HCT116 (cell line): ENCODE data around the gene APIP. TPM values are rescaled to one million over a fixed set of nuclear protein-coding genes. Genes with fewer than 3 reads are reported as not detected.

Experiments
- ATAC-seq: fragments of 200-7000 bp; cut with Tn5 transposase; 2 replicates; pipeline ENCODE4 v1.9.1; 2020; ENCODE audit warnings: mild to moderate bottlenecking, moderate library complexity
- BruUV-seq: library from RNA; stranded (reverse); fragments of 400-500 nt; replicated peaks from 2 replicates; lab custom pipeline; 2021; lab: Mats Ljungman, UMichigan
- CTCF ChIA-PET: fragments of 300-600 bp; sonication (Branson Sonifier 250); formaldehyde crosslinking; loops from one replicate; lab custom pipeline; 2021; ENCODE audit warnings: antibody characterized with exemption; lab: Charles Lee
- POLR2A ChIA-PET: fragments of 300-600, 350-600 bp; sonication (Branson Sonifier 250); formaldehyde crosslinking; loops from one replicate; lab custom pipeline; 2021; ENCODE audit warnings: antibody characterized with exemption; lab: Charles Lee
- RAD21 ChIA-PET, 2 experiments: fragments of 300-600 bp; sonication (Branson Sonifier 250); formaldehyde crosslinking; loops; one replicate each; lab custom pipeline; 2023; ENCODE audit warnings: low total read pairs in 2 of 2; ENCODE audit not compliant: uncharacterized antibody in 2 of 2, unreplicated experiment in 2 of 2, low non-redundant PET in 1 of 2; lab: Charles Lee
- DNase-seq: peaks from one replicate; pipeline ENCODE4 v3.0.0-alpha.2; 2010; ENCODE audit warnings: low read depth, low spot score
- H2AFZ ChIP-seq: fragments of 200-600 bp; shearing (Covaris generic), sonication (generic); 2 replicates; pipeline ENCODE4 v1.6.1; 2017; ENCODE audit warnings: low read depth, mixed run types, mixed read lengths, antibody characterized with exemption, low read length; ENCODE audit not compliant: poor library complexity, severe bottlenecking
- H3K27ac ChIP-seq: 2 replicates; pipeline ENCODE4 v1.5.1; 2012; ENCODE audit warnings: low read depth, low read length
- H3K27me3 ChIP-seq: fragments of 200-600 bp; sonication (generic); 2 replicates; pipeline ENCODE4 v1.6.1; 2016; ENCODE audit warnings: mixed run types, low read length, mixed read lengths; ENCODE audit not compliant: insufficient read depth
- H3K36me3 ChIP-seq, 2 experiments: fragments of 200-500 bp in 1 of 2; fragments of 200-600 bp in 1 of 2; sonication (Bioruptor generic) in 1 of 2; sonication (generic) in 1 of 2; 2 replicates each; pipeline versions ENCODE4 v1.5.1 to v1.6.1; 2014 to 2016; ENCODE audit warnings: low read length in 2 of 2, inconsistent platforms in 1 of 2, mixed read lengths in 1 of 2, mixed run types in 1 of 2; ENCODE audit not compliant: insufficient read depth in 2 of 2, control insufficient read depth in 1 of 2
- H3K4me1 ChIP-seq, 2 experiments: fragments of 200-600 bp in 1 of 2; sonication (generic) in 1 of 2; 2 replicates each; pipeline versions ENCODE4 v1.5.1 to v1.6.1; 2012 to 2017; ENCODE audit warnings: low read length in 2 of 2, inconsistent platforms in 1 of 2, mild to moderate bottlenecking in 1 of 2, mixed read lengths in 1 of 2, mixed run types in 1 of 2, moderate library complexity in 1 of 2; ENCODE audit not compliant: insufficient read depth in 2 of 2, control insufficient read depth in 1 of 2
- H3K4me2 ChIP-seq: fragments of 200-600 bp; sonication (generic); 2 replicates; pipeline ENCODE4 v1.6.1; 2017; ENCODE audit warnings: mixed run types, low read length, mixed read lengths
- H3K4me3 ChIP-seq, 2 experiments: fragments of 200-600 bp in 1 of 2; sonication (generic) in 1 of 2; replicated peaks in 1 of 2; 2 replicates each; pipeline ENCODE4 v1.5.1; 2011 to 2016; ENCODE audit warnings: low read length in 2 of 2, control low read depth in 1 of 2, low read depth in 1 of 2, mild to moderate bottlenecking in 1 of 2, mixed read lengths in 1 of 2, mixed run types in 1 of 2
- H3K79me2 ChIP-seq: fragments of 200-600 bp; sonication (generic); 2 replicates; pipeline ENCODE4 v1.6.1; 2017; ENCODE audit warnings: mild to moderate bottlenecking, mixed run types, low read length, moderate library complexity, mixed read lengths; ENCODE audit not compliant: insufficient read depth
- H3K9ac ChIP-seq: fragments of 200-600 bp; sonication (generic); 2 replicates; pipeline ENCODE4 v1.6.1; 2016; ENCODE audit warnings: low read length, mixed read lengths
- H3K9me2 ChIP-seq: fragments of 200-600 bp; sonication (generic), shearing (Covaris generic); 2 replicates; pipeline ENCODE4 v1.6.1; 2017; ENCODE audit warnings: mixed run types, mild to moderate bottlenecking, moderate library complexity; ENCODE audit not compliant: insufficient read depth
- H3K9me3 ChIP-seq, 2 experiments: fragments of 200-500 bp in 1 of 2; fragments of 200-600 bp in 1 of 2; sonication (Bioruptor generic) in 1 of 2; sonication (generic) in 1 of 2; 2 replicates each; pipeline ENCODE4 v1.6.1; 2014 to 2017; ENCODE audit warnings: low read length in 2 of 2, mixed read lengths in 2 of 2, inconsistent platforms in 1 of 2, low read depth in 1 of 2, mild to moderate bottlenecking in 1 of 2, mixed run types in 1 of 2, moderate library complexity in 1 of 2; ENCODE audit not compliant: control insufficient read depth in 1 of 2, insufficient read depth in 1 of 2
- H4K20me1 ChIP-seq: fragments of 200-600 bp; sonication (generic), shearing (Covaris generic); 2 replicates; pipeline ENCODE4 v1.6.1; 2017; ENCODE audit warnings: mixed run types, mild to moderate bottlenecking, moderate library complexity; ENCODE audit not compliant: insufficient read depth
- ATF3 ChIP-seq: IDR thresholded peaks from 2 replicates; pipeline ENCODE4 v1.6.1; 2012
- CBX3 ChIP-seq: IDR thresholded peaks from 2 replicates; pipeline ENCODE4 v1.6.1; 2012; ENCODE audit warnings: low read depth
- CEBPB ChIP-seq: IDR thresholded peaks from 2 replicates; pipeline ENCODE4 v1.6.1; 2012; ENCODE audit warnings: low read depth
- EGR1 ChIP-seq: IDR thresholded peaks from 2 replicates; pipeline ENCODE4 v1.6.1; 2012; ENCODE audit warnings: low read depth
- ELF1 ChIP-seq: IDR thresholded peaks from 2 replicates; pipeline ENCODE4 v1.6.1; 2012; ENCODE audit warnings: low read depth, borderline replicate concordance
- EZH2 ChIP-seq: fragments of 200-600 bp; sonication (generic); IDR thresholded peaks from 2 replicates; pipeline ENCODE4 v1.6.1; 2017; ENCODE audit warnings: antibody characterized with exemption, mixed run types
- FOSL1 ChIP-seq: IDR thresholded peaks from 2 replicates; pipeline ENCODE4 v1.6.1; 2012; ENCODE audit warnings: low read depth
- JUND ChIP-seq: IDR thresholded peaks from 2 replicates; pipeline ENCODE4 v1.6.1; 2012
- MAX ChIP-seq: IDR thresholded peaks from 2 replicates; pipeline ENCODE4 v1.6.1; 2012
- POLR2AphosphoS5 ChIP-seq: IDR thresholded peaks from 2 replicates; pipeline ENCODE4 v1.6.1; 2011; ENCODE audit warnings: mild to moderate bottlenecking, low read depth, low read length, moderate library complexity
- RAD21 ChIP-seq: IDR thresholded peaks from 2 replicates; pipeline ENCODE4 v1.6.1; 2012; ENCODE audit warnings: low read depth, mild to moderate bottlenecking
- SIN3A ChIP-seq: IDR thresholded peaks from 2 replicates; pipeline ENCODE4 v1.6.1; 2012; ENCODE audit warnings: low read depth
- SP1 ChIP-seq: IDR thresholded peaks from 2 replicates; pipeline ENCODE4 v1.6.1; 2012; ENCODE audit warnings: low read depth
- TCF7L2 ChIP-seq: IDR thresholded peaks from 2 replicates; pipeline ENCODE4 v1.7.0; 2011; ENCODE audit warnings: borderline replicate concordance, inconsistent platforms; ENCODE audit not compliant: insufficient read depth, insufficient read length; ENCODE audit errors: extremely low read depth
- YY1 ChIP-seq: IDR thresholded peaks from 2 replicates; pipeline ENCODE4 v1.6.1; 2011; ENCODE audit warnings: low read length, low read depth, moderate library complexity, mild to moderate bottlenecking; ENCODE audit not compliant: insufficient replicate concordance; ENCODE audit errors: extremely low read depth
- ZNF274 ChIP-seq: fragments of 200-500 bp; sonication (Bioruptor generic); IDR thresholded peaks from 2 replicates; pipeline ENCODE4 v1.6.1; 2014; ENCODE audit warnings: mild to moderate bottlenecking, low read depth, low read length, inconsistent platforms
- intact Hi-C: fragments of 100-400 bp; cut with micrococcal nuclease; formaldehyde crosslinking; loops from 2 replicates; pipeline ENCODE4 v1.10.0; 2022
- total RNA-seq: library from RNA; stranded (reverse); gene quantifications from one replicate; pipeline ENCODE4 v1.2.1, GENCODE V29; 2021; ENCODE audit not compliant: unreplicated experiment

The APIP gene
- total RNA-seq, 1 experiment from 2014 or later, result 41.2 TPM

- Histone ChIP-seq H3K36me3 (no peaks in the 10 kb centered on the region), H3K27me3 (no peaks in the 10 kb centered on the region), H3K9ac (no peak overlapping the region), H3K9me2 (no peaks in the 10 kb centered on the region), H3K4me2 (no peak overlapping the region), H3K4me1 (no peaks in the 10 kb centered on the region), H2AFZ (no peak overlapping the region), H4K20me1 (no peaks in the 10 kb centered on the region), H3K79me2 (no peaks in the 10 kb centered on the region), H3K27ac (no peak overlapping the region), H3K4me3 (no peak overlapping the region), H3K9me3 (no peaks in the 10 kb centered on the region)
- no peak for TF ChIP-seq SP1
- TF ChIP-seq CEBPB, result no peak
- no peak for TF ChIP-seq ZNF274
- TF ChIP-seq CBX3, result no peak
- TF ChIP-seq SIN3A, result no peak
- TF ChIP-seq EZH2, result no peak
- TF ChIP-seq TCF7L2, result no peak
- TF ChIP-seq FOSL1, result no peak
- TF ChIP-seq MAX, result no peak
- no peak for TF ChIP-seq ELF1
- TF ChIP-seq YY1, result no peak
- no peak for TF ChIP-seq POLR2AphosphoS5
- TF ChIP-seq ATF3, result no peak
- TF ChIP-seq EGR1, result no peak
- TF ChIP-seq RAD21, result no peak
- no peak for TF ChIP-seq JUND
- intact Hi-C loops, result no loop called here
- no TSS peak for BruUV-seq
- ChIA-PET RAD21 (no interaction called here), POLR2A (no interaction called here), CTCF (no interaction called here)
- ATAC-seq (no peak), DNase-seq (no peak)
These were observed 43.6 kb upstream of the APIP start for GRCh38 chr11:34959770-34960169.
